Colonic mucosa (tissue), 4 donors: ENCODE results near the gene PRKAR1B. TPM values are rescaled to one million over a fixed set of nuclear protein-coding genes. Genes with fewer than 3 reads are reported as not detected.

Experiments
- DNase-seq: peaks from one replicate; pipeline ENCODE4 v3.0.0-alpha.2; 2020
- H3K27ac ChIP-seq: fragments of 200-600 bp; one replicate; pipeline ENCODE4 v1.8.0; 2021
- H3K27me3 ChIP-seq: fragments of 200-600 bp; one replicate; pipeline ENCODE4 v1.8.0; 2021
- H3K36me3 ChIP-seq: fragments of 200-600 bp; one replicate; pipeline ENCODE4 v1.8.0; 2021
- H3K4me1 ChIP-seq: fragments of 200-600 bp; one replicate; pipeline ENCODE4 v1.8.0; 2021; ENCODE audit warnings: mild to moderate bottlenecking
- H3K4me3 ChIP-seq: fragments of 200-600 bp; one replicate; pipeline ENCODE4 v1.8.0; 2021
- H3K9ac ChIP-seq, 2 donors: one replicate each; pipeline ENCODE4 v1.7.0; 2013; ENCODE audit warnings: control low read depth in 2 of 2, low read depth in 2 of 2, low read length in 2 of 2
- H3K9me3 ChIP-seq: fragments of 200-600 bp; one replicate; pipeline ENCODE4 v1.8.0; 2021
- intact Hi-C: fragments of 100-400 bp; cut with DNase I; formaldehyde crosslinking; loops from one replicate; pipeline ENCODE4 v1.14.1; 2022
- total RNA-seq, 2 donors: library from RNA; stranded (reverse); fragmentation: NEBNext Ultra II Directional in 1 of 2; extraction: Animal tissue kit (Norgen Biotek cat#: 25700) in 1 of 2; gene quantifications; one replicate each; pipeline ENCODE4 v1.2.1, GENCODE V29; 2021
- TF ChIP-seq, protein P1 (sequence below): fragments of 200-600 bp; IDR thresholded peaks from one replicate; pipeline ENCODE4 v1.8.0; 2022; ENCODE audit warnings: antibody characterized with exemption, mild to moderate bottlenecking
- donor health status: healthy.
- donor health status: DM: no; HTN: no; CAD: no.
- donor health status: DM: no; HTN: no; CAD: no.

Gene PRKAR1B
- total RNA-seq, 2 donors from 2014 or later = 19.2 to 32.8 TPM

DNA sequence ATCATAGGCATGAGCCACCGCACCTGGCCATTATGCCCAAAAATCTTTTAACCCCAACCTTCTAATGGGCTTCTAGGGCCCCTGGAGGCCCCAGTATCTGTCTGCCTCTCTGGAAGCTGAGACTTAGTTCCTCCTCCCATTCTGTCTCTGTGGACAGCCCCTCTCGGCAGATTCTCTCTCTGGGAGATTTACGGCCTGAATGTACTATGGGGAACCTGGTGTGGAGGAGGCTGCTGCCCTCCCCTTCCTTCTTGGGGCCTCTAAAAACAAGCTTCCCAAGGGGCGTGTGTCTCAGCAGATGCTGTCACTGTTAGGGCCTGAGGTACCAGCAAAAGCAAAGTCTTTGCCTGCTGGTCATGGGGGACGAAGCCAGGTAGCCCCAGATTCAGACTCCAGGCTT is 35.8 kb upstream of the PRKAR1B start:
- intact Hi-C loops = no loop called here
- H3K27me3 ChIP-seq = no peaks in the 10 kb centered on the region

DNA sequence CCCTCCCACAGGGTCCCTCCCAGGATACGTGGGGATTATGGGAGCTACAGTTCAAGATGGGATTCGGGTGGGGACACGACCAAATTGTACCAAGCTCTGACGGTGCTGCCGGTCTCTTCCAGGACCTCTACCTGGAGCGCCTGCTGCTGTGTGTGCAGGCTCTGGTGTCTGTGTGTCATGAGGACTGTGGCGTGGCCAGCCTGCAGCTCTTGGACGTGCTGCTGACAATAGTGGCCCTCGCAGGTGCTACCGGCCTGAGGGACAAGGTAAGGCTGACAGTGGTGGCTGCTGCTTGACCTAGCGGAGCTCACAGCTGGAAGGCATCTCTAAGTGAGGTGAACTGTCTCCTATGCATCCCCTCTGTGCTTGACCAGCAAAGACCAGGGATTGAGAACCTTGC is 34.5 kb upstream of the PRKAR1B start:
- Histone ChIP-seq H3K27ac (no peak overlapping the region), H3K36me3 (peaks cover 12% of the 10 kb centered on the region), H3K4me3 (no peak overlapping the region), H3K4me1 (no peaks in the 10 kb centered on the region), H3K9me3 (no peaks in the 10 kb centered on the region), H3K9ac (no peak overlapping the region), H3K27me3 (no peaks in the 10 kb centered on the region)
- TF ChIP-seq, protein P1, sequence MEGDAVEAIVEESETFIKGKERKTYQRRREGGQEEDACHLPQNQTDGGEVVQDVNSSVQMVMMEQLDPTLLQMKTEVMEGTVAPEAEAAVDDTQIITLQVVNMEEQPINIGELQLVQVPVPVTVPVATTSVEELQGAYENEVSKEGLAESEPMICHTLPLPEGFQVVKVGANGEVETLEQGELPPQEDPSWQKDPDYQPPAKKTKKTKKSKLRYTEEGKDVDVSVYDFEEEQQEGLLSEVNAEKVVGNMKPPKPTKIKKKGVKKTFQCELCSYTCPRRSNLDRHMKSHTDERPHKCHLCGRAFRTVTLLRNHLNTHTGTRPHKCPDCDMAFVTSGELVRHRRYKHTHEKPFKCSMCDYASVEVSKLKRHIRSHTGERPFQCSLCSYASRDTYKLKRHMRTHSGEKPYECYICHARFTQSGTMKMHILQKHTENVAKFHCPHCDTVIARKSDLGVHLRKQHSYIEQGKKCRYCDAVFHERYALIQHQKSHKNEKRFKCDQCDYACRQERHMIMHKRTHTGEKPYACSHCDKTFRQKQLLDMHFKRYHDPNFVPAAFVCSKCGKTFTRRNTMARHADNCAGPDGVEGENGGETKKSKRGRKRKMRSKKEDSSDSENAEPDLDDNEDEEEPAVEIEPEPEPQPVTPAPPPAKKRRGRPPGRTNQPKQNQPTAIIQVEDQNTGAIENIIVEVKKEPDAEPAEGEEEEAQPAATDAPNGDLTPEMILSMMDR = no peak
- intact Hi-C loops = no loop called here
- DNase-seq = no peak

More for the DNA sequence above, 35.8 kb upstream of the PRKAR1B start:
- DNase-seq = no peak
- H3K9me3 ChIP-seq = no peaks in the 10 kb centered on the region
- H3K36me3 ChIP-seq = peaks cover 6% of the 10 kb centered on the region
- no peaks in the 10 kb centered on the region for H3K4me1 ChIP-seq
- H3K27ac ChIP-seq = no peak overlapping the region
- TF ChIP-seq, protein P1 = no peak
- H3K4me3 ChIP-seq = no peak overlapping the region
- H3K9ac ChIP-seq = no peak overlapping the region

DNA sequence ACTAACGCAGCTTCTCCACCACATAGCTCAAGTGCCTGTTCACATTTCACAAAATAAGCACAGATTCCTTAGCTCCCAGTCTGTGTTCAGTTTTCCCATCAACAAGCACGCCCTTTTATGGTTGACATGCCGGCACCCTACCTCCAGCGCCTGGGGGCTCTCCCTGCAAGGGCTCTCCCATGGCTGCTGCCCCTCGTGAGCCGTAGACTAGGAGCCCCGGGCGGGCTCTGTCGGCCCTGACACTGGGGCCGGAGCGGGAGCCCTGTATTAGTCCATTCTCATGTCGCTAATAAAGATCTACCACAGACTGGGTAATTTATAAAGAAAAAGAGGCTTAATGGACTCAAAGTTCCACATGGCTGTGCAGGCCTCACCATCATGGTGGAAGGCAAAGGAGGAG is 34.0 kb upstream of the PRKAR1B start:
- Histone ChIP-seq H3K4me1 (no peaks in the 10 kb centered on the region), H3K36me3 (peaks cover 12% of the 10 kb centered on the region), H3K9ac (no peak overlapping the region), H3K4me3 (no peak overlapping the region), H3K27ac (no peak overlapping the region), H3K9me3 (no peaks in the 10 kb centered on the region), H3K27me3 (no peaks in the 10 kb centered on the region)
- TF ChIP-seq, protein P1 = no peak
- no peak for DNase-seq
- intact Hi-C loops = no loop called here

DNA sequence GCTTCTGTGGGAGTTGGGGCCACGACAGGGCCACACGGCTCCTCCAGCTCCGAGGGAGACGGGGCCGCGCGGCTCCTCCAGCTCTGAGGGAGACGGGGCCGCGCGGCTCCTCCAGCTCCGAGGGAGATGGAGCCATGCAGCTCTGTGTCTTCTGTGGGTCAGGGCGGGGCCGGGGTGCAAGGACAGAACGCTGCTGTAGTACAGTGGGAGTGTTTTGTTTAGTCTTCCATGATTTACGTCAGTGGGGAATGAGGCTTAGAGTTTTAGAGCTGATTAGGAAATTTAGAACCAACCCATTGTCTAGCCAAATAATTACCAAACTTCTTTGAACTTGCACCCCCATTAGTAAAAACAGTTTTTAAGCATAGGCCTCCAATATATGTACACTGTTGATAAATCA is 32.9 kb upstream of the PRKAR1B start:
- H3K36me3 ChIP-seq = peaks cover 10% of the 10 kb centered on the region
- H3K9ac ChIP-seq = no peak overlapping the region
- TF ChIP-seq, protein P1 = no peak
- no peaks in the 10 kb centered on the region for H3K9me3 ChIP-seq
- no peak overlapping the region for H3K4me3 ChIP-seq
- no peaks in the 10 kb centered on the region for H3K27me3 ChIP-seq
- H3K4me1 ChIP-seq = no peaks in the 10 kb centered on the region
- intact Hi-C loops = no loop called here
- no peak for DNase-seq
- H3K27ac ChIP-seq = no peak overlapping the region

DNA sequence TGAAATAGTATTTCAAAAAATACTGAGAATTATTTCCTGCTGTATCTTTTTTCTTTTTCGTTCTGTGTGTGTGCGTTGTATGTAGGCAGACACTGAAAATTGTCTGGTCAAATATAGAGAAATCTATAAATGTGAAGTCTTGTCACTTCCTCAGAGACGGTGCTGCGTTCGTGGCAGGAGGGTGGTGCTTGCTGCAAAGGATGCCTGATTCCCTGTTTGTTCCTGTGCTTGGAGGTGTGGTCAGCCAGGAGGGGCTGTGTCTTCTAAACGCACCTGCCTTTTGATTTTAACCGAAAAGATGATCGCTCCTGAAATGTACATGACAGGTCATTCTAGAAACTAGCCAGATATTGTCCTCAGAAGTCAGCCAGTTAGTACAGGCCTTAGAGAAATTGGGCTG is 32.5 kb upstream of the PRKAR1B start:
- no peak overlapping the region for H3K27ac ChIP-seq
- H3K27me3 ChIP-seq = no peaks in the 10 kb centered on the region
- DNase-seq = no peak
- H3K9ac ChIP-seq = no peak overlapping the region
- intact Hi-C loops = no loop called here
- no peaks in the 10 kb centered on the region for H3K9me3 ChIP-seq
- no peaks in the 10 kb centered on the region for H3K4me1 ChIP-seq
- H3K36me3 ChIP-seq = peaks cover 9% of the 10 kb centered on the region
- H3K4me3 ChIP-seq = no peak overlapping the region
- TF ChIP-seq, protein P1 = no peak

DNA sequence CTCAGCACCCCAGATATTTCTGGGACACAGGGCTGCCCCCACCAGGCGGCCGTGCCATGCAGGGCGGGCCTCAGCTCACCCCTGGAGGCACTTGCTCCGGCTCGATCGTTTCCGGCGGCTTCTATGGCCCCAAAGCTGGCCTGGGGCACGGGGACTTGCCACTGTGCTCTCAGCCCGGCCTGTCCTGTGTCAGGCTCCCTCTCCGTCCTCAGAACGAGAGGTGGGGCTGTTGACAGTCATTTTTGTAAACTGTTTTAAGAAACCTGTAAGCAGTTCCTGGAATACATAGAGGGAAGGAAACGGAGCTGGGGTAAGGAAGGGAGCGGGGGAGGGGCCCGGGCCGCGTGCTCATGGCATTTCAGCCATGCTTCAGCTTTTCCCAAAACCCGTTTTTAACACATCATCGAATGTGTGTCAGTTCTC is 30.7 kb upstream of the PRKAR1B start:
- intact Hi-C loops = no loop called here
- Histone ChIP-seq H3K9ac (no peak overlapping the region), H3K4me1 (no peaks in the 10 kb centered on the region), H3K4me3 (no peak overlapping the region), H3K27me3 (no peaks in the 10 kb centered on the region), H3K9me3 (no peaks in the 10 kb centered on the region), H3K27ac (no peak overlapping the region), H3K36me3 (peaks cover 10% of the 10 kb centered on the region)
- no peak for DNase-seq
- TF ChIP-seq, protein P1 = no peak
